HG02798 (cell line): ENCODE data around the gene WDR70.
"Not testable (repeated sequence)": the region's sequence is repeated elsewhere in the genome, so short reads cannot be mapped to it uniquely, and the experiment has no call there.

Experiments used
- ATAC-seq: cut with Tn5 transposase; IDR thresholded peaks from one replicate; pipeline ENCODE4 v1.9.1; 2021; ENCODE audit warnings: mild to moderate bottlenecking; ENCODE audit not compliant: unreplicated experiment, poor library complexity

Gene WDR70

GRCh38 chr5:37565062-37565670 is 186.0 kb downstream of the WDR70 start:
- no peak for ATAC-seq

- no peak for ATAC-seq
Observed at GRCh38 chr5:37567566-37567965, 188.4 kb downstream of the WDR70 start.

DNA sequence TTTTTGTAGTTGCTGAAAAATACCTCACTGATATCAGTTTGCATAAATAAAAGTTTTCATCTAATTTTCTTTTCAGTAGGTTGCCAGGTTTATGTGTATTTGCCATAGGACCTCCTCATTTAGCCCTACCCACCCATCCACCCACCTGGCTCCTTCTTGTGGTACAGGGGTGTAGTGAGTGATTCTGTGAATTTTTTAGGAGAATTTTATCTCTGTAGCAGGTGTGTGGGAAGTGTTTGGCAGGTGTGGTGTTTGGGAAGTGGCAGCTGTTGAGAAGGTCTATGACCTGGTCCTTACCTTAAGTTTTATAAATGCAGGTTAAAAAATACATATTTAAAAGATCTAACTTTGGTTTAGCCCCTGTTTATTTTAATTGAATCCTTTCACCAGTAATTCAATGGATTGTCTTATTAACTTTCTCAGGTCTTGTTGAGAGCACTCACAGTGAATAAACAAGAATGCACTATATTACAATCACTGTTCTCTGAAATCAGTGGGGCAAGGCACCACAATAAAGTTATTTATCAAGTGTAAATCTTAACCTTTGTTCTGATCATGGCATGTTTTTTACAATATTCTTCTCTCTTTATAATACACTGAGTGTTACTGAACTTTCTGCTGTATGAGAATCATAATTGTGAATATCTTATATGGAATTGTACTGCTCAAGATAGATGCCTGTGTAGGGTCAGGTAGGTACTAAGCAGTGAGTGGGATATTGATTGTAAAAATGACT is 189.1 kb downstream of the WDR70 start:
- no peak for ATAC-seq

DNA sequence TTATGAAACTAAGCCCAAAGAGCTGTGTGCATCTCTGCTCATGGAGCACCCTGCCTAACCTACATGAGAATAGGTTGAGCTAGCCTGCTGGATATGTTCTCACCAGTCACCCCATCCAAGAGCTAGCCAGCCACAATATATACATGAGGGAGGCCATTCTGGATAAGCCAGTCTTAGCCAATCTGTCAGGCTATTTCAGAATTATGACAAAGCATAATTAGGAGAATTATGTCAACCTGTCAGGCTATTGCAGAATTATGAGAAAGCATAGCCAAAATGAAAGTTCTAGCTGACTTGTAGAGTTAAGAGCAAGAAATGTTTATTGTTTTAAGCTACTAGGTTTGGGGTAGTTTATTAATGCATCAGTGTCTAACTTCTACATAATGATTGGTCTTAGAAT is 189.8 kb downstream of the WDR70 start:
- no peak for ATAC-seq

DNA sequence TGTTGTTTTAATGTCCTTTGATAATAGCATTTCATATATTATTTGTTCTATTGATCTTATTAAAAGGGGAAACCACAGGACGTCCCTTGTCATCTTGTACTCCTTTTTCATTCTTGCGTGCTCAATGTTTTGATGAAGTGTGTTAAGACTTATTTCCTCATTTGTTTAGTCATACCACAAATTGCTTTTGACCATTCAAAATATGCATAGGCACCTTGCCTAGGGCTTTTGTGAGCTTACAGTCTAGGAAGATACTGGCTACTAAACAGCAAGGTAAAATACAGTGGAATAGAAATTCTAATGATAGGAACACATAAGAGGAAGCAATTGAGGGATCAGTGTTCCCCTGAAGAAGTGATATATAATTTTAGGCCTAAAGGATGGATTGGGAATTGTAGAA is 190.3 kb downstream of the WDR70 start:
- no peak for ATAC-seq

DNA sequence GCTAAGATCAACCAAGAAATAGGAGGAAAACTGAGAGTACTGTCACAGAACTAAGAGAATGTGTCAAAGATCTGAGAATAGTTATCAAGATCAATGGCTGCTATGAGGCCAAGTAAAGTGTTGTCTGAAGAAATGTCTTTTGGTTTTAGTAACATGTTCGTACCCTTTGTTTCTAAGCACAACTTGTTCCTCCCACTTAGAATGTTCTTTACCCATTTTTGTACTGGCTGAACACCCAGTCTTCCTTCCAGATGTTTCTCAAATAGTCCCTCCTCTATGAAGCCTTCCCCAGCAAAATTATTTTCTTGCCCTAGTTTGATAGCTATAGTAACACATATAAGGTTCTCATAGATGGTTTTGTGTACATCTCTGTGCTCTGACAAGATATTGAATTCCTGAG is 191.5 kb downstream of the WDR70 start:
- no peak for ATAC-seq

DNA sequence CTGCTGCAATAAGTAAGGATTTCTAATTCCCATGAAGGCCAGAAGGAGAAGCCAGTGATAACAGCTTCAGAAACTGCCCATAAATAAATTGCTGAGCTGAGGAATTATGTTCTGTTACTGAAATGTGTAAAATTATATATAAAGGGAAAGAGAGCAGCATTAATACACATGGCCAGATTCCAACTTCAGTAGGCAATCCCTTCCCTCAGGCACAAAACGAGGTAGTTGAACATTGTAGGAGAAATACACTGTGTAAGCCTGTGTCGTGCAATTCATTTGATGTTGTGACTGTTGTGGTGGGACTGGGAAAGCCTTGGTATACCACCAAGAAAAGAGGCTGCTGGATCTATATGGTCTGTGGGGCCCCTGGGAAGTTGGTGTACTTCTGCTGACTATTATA is 192.9 kb downstream of the WDR70 start:
- no peak for ATAC-seq

GRCh38 chr5:37575541-37576489 is 196.7 kb downstream of the WDR70 start:
- no peak for ATAC-seq

DNA sequence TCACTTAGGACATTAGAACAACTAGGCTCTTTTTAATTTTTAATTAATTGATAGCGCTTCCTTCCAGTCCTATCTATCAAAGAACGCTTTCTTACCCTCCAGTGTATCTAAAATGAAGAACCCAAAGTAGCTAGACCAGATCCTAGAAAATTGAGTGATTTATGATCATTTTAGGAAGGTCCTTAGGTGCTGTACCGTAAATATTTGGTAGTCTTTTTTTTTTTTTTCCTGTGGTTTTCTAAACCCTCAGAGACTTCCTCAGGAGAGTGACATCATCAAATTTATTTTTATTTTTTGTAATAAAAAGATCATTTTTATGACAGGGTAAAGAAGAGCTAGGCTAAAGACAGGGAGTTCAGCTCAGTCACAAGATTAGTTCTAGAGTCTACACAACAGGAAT is 197.4 kb downstream of the WDR70 start:
- ATAC-seq = no peak

DNA sequence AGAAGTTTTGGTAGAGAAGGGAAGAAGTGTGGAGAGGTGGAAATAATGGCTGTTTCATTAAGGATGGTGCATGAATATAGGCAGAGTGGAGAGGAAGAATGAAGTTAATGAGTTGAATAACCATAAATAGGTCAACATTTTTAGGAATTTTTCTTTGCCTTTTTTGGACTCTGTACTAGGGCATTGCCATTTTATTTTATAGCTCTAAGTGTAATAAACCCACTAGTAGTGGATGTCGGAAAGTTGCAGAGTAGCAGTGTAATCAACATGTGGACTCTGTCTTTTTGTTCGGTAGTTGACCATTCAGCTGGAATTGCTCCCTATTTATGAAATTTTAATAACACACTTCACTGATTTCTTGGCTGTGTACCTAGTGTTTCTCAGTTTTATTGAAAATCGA is 199.1 kb downstream of the WDR70 start:
- ATAC-seq = no peak

DNA sequence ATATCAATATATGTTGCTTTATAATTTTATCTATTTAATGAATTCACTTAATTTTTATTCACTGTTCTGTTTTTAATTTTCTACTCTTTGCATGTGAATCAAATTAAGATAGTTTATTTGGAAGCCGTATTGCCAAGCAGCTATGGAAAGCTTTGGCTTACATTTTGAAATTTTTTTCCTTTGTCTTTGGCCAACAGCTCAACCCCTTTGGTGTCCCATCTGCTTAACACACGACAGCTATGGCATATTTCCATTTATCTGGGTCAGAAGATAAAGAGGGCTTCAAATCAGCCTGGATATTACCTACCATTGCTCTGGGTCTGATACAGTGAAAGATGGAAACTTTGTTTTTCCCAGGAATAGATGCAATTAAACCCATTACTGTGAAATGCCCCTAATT is 201.0 kb downstream of the WDR70 start:
- no peak for ATAC-seq

GRCh38 chr5:37582202-37582601 is 203.1 kb downstream of the WDR70 start:
- ATAC-seq = no peak

DNA sequence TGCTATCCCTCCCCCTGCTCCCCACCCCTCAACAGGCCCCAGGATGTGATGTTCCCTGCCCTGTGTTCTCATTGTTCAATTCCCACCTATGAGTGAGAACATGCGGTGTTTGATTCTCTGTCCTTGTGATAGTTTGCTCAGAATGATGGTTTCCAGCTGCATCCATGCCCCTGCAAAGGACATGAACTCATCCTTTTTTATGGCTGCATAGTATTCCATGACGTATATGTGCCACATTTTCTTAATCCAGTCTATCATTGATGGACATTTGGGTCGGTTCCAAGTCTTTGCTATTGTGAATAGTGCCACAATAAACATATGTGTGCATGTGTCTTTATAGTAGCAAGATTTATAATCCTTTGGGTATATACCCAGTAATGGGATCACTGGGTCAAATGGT is 214.2 kb downstream of the WDR70 start:
- not testable (repeated sequence) for ATAC-seq

GRCh38 chr5:37594864-37595263 is 215.7 kb downstream of the WDR70 start:
- not testable (repeated sequence) for ATAC-seq

- ATAC-seq = no peak
Observed at GRCh38 chr5:37598733-37599132, 219.6 kb downstream of the WDR70 start.

DNA sequence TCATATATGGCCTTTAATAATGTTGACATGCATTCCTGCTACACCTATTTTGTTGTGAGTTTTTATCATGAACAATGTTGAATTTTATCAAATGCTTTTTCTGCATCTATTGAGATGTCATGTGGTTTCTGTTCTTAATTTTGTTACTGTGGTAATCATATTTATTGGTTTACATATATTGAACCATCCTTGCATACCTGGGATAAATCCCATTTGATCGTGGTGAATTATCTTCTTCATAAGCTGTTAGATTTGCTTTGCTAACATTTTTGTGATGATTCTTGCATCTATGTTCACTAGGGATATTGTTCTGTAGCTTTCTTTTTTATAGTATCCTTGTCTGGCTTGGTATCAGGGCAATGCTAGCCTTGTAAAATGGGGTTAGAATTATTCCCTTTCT is 222.0 kb downstream of the WDR70 start:
- no peak for ATAC-seq

DNA sequence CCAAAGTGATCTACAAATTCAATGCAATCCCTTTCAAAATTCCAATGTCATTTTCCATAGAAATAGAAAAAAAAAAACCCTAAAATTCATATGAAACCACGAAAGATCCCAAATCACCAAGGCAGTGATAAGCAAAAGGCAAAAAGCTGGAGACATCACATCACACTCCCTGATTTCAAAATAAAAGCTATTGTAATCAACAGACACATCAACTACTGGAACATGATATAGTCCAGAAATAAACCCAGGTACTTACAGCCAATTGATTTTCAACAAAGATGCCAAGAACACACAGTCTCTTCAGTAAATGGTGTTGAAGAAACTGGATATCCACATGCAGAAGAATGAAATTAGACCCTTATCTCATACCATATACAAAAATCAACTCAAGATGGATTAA is 224.0 kb downstream of the WDR70 start:
- no peak for ATAC-seq

GRCh38 chr5:37604290-37604689 is 225.2 kb downstream of the WDR70 start:
- no peak for ATAC-seq

- ATAC-seq = no peak
Observed at GRCh38 chr5:37606148-37606547, 227.0 kb downstream of the WDR70 start.

DNA sequence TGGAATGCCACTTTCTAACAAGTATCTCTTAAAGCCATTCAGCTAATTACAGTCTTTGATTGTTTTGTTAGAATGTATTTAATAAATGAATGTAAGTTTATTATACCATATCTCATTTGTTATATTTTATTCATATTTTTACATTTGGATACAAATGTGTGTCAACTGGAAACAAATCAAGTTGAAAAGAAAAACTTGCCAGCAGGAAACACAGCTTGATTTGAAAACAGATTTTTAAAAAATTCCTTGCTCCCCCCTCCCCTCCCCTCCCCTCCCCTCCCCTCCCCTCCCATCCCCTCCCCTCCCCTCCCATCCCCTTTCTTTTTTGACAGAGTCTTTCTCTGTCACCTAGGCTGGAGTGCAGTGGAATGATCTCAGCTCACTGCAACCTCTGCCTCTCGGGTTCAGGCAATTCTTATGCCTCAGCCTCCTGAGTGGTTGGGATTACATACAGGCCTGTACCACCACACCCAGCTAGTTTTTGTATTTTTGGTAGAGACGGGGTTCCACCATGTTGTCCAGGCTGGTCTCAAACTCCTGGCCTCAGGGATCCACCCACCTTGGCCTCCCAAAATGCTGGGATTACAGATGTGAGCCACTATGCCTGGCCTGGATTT is 227.6 kb downstream of the WDR70 start:
- no peak for ATAC-seq

DNA sequence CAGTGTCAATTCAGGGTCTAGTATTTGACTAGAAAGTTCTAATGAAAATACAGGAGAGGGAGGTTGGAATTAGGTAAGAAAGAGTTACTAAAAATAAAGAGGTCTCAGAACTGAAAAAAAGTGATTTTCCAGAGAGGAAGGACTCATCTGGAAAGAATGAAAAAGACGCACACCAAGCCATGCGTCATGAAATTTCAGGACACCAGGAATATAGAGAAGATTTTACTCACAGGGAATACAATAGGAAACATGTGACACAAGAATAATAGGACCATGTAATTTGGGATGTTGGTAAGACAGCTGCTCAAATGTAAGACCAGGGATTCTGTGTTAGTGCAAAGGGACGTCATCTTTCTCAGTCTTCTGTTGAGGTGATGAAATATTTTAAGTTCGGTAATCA is 236.1 kb downstream of the WDR70 start:
- ATAC-seq = no peak
